Measurements from ENCODE around the gene SERGEF.

DNA sequence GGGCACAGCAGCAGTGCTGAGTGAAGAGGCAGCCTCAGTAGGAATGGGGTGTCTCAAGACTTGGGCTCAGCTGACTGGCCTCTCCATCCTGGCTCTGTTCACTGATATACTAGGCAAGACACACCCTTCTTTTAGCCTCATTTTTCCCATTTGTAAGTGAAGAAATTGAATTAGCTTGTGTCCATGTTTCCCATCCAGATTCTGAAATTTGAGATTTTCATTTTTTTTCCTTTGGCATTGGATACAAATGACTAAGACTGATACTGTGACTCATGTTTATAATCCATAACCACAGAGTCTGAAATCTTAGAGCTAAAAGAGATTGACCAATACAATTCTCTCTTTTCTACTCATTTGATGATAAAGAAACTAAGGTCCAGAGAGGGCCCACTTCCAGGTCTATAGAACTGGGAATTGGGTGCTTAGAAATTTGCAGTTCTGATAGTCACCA is 167.4 kb downstream of the SERGEF start:
- TF ChIP-seq, protein P1, sequence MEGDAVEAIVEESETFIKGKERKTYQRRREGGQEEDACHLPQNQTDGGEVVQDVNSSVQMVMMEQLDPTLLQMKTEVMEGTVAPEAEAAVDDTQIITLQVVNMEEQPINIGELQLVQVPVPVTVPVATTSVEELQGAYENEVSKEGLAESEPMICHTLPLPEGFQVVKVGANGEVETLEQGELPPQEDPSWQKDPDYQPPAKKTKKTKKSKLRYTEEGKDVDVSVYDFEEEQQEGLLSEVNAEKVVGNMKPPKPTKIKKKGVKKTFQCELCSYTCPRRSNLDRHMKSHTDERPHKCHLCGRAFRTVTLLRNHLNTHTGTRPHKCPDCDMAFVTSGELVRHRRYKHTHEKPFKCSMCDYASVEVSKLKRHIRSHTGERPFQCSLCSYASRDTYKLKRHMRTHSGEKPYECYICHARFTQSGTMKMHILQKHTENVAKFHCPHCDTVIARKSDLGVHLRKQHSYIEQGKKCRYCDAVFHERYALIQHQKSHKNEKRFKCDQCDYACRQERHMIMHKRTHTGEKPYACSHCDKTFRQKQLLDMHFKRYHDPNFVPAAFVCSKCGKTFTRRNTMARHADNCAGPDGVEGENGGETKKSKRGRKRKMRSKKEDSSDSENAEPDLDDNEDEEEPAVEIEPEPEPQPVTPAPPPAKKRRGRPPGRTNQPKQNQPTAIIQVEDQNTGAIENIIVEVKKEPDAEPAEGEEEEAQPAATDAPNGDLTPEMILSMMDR (IDR thresholded peaks at IDR 0.05): no peak
- TF ChIP-seq POLR2A (IDR thresholded peaks at IDR 0.05) (no peak), EP300 (IDR thresholded peaks at IDR 0.05) (no peak)
